Measurements from ENCODE around the gene PCDHGA4. TPM values are rescaled to one million over a fixed set of nuclear protein-coding genes. Genes with fewer than 3 reads are reported as not detected.

Gene PCDHGA4
- total RNA-seq, 1 experiment from 2014 or later, result 0.26 TPM

GRCh38 chr5:141319202-141319601 lies 35.6 kb upstream of the PCDHGA4 start:
- peak overlapping the region; percentile 99 for H3K4me3 Mint-ChIP-seq (ENCODE audit: unreplicated experiment)
- H3K27ac Mint-ChIP-seq (ENCODE audit: low read depth, unreplicated experiment), result no peak overlapping the region
- no peak for TF ChIP-seq CTCF (IDR thresholded peaks at IDR 0.05; ENCODE audit: unreplicated experiment)
- BruUV-seq (replicated peaks), result no TSS peak
- peaks cover 14% of the 10 kb centered on the region for H3K4me1 Mint-ChIP-seq (ENCODE audit: insufficient read depth, unreplicated experiment)
- DNase-seq (ENCODE audit: unreplicated experiment), result no peak
- H3K9me3 Mint-ChIP-seq (ENCODE audit: unreplicated experiment), result peaks cover 41% of the 10 kb centered on the region
- ChIA-PET CTCF (interaction anchor here (0.6 to 4.8 kb wide), 29 partner anchors 9 to 1078 kb away, joined by 3 to 56 read pairs (median 7); partner anchors contain the start of genes PCDHB10, PCDHB11, PCDHB14 and PCDHGA1), POLR2A (interaction anchor here (1.3 to 5.0 kb wide), 7 partner anchors 16 to 239 kb away, joined by 3 to 60 read pairs (median 10); partner anchors contain the start of genes PCDHB15, PCDHGB3 and PCDHGC3)
- intact Hi-C loops (cut with micrococcal nuclease), result no loop called here
- H3K27me3 Mint-ChIP-seq (ENCODE audit: insufficient read depth, unreplicated experiment), result no peaks in the 10 kb centered on the region
- peaks cover 66% of the 10 kb centered on the region for H3K36me3 Mint-ChIP-seq (ENCODE audit: insufficient read depth, unreplicated experiment)

GRCh38 chr5:141319699-141320098 lies 35.1 kb upstream of the PCDHGA4 start:
- no peaks in the 10 kb centered on the region for H3K27me3 Mint-ChIP-seq (ENCODE audit: insufficient read depth, unreplicated experiment)
- intact Hi-C loops (cut with micrococcal nuclease), result loop anchor here (1.0 kb wide), 2 partner anchors 205 to 241 kb away; no protein-coding TSS in a partner anchor
- DNase-seq (ENCODE audit: unreplicated experiment), result no peak
- peaks cover 14% of the 10 kb centered on the region for H3K4me1 Mint-ChIP-seq (ENCODE audit: insufficient read depth, unreplicated experiment)
- H3K9me3 Mint-ChIP-seq (ENCODE audit: unreplicated experiment), result peaks cover 40% of the 10 kb centered on the region
- ChIA-PET CTCF (interaction anchor here (0.6 to 4.8 kb wide), 56 partner anchors 8 to 1471 kb away, joined by 3 to 56 read pairs (median 6); partner anchors contain the start of genes PCDHB10, PCDHB11, PCDHB13 and PCDHB14), POLR2A (interaction anchor here (0.8 to 5.0 kb wide), 33 partner anchors 8 to 317 kb away, joined by 3 to 60 read pairs (median 5); partner anchors contain the start of genes DIAPH1, HDAC3, PCDHB14 and PCDHB15)
- no peak for TF ChIP-seq CTCF (IDR thresholded peaks at IDR 0.05; ENCODE audit: unreplicated experiment)
- no TSS peak for BruUV-seq (replicated peaks)
- peaks cover 63% of the 10 kb centered on the region for H3K36me3 Mint-ChIP-seq (ENCODE audit: insufficient read depth, unreplicated experiment)
- peak overlapping the region; percentile 100 for H3K27ac Mint-ChIP-seq (ENCODE audit: low read depth, unreplicated experiment)
- H3K4me3 Mint-ChIP-seq (ENCODE audit: unreplicated experiment), result peak overlapping the region; percentile 99

- no peaks in the 10 kb centered on the region for H3K27me3 Mint-ChIP-seq (ENCODE audit: insufficient read depth, unreplicated experiment)
- intact Hi-C loops (cut with micrococcal nuclease), result loop anchor here (1.0 kb wide), 2 partner anchors 204 to 240 kb away; no protein-coding TSS in a partner anchor
- peak within 1 kb of the TSS; percentile 99 for H3K4me3 Mint-ChIP-seq (ENCODE audit: unreplicated experiment)
- peaks cover 37% of the 10 kb centered on the region for H3K9me3 Mint-ChIP-seq (ENCODE audit: unreplicated experiment)
- CTCF ChIA-PET, result interaction anchor here (0.6 to 4.8 kb wide), 71 partner anchors 9 to 1470 kb away, joined by 3 to 56 read pairs (median 4); partner anchors contain the start of genes DIAPH1, PCDHB10, PCDHB11 and PCDHB13
- H3K36me3 Mint-ChIP-seq (ENCODE audit: insufficient read depth, unreplicated experiment), result peaks cover 55% of the 10 kb centered on the region
- DNase-seq (ENCODE audit: unreplicated experiment), result peak; percentile 95
- BruUV-seq (replicated peaks), result TSS peak; percentile 65
- TF ChIP-seq CTCF (IDR thresholded peaks at IDR 0.05; ENCODE audit: unreplicated experiment), result peak; percentile 90
- POLR2A ChIA-PET, result interaction anchor here (0.6 to 5.0 kb wide), 46 partner anchors 9 to 620 kb away, joined by 3 to 60 read pairs (median 4); partner anchors contain the start of genes DIAPH1, HDAC3, PCDHB10 and PCDHB11
- peak within 1 kb of the TSS; percentile 100 for H3K27ac Mint-ChIP-seq (ENCODE audit: low read depth, unreplicated experiment)
- peaks cover 14% of the 10 kb centered on the region for H3K4me1 Mint-ChIP-seq (ENCODE audit: insufficient read depth, unreplicated experiment)
Observed at GRCh38 chr5:141320225-141321169, 34.3 kb upstream of the PCDHGA4 start, which contains the start of gene TAF7. Gene TAF7, minus strand, starts transcription at chr5:141320784. Its CDS starts 740 bp downstream, at chr5:141320044.

Measured in MCF 10A (cell line).